K562 (cell line): ENCODE measurements around the gene PCDHA6.

Experiments used
- GATAD2B ChIP-seq: fragments of 450-650 bp; IDR thresholded peaks from 2 replicates; pipeline ENCODE4 v1.6.1; 2017; ENCODE audit warnings: mild to moderate bottlenecking, borderline replicate concordance
- ZNF174 ChIP-seq: fragments of 250-450 bp; sonication (Bioruptor Pico); IDR thresholded peaks from 2 replicates; pipeline ENCODE4 v1.4.0; 2020; ENCODE audit warnings: mild to moderate bottlenecking
- TF ChIP-seq, protein P1 (sequence below), 3 experiments: IDR thresholded peaks in 2 of 3; conservative IDR thresholded peaks in 1 of 3; 2 replicates each; pipeline ENCODE4 v1.5.1; 2011 to 2012; ENCODE audit warnings: low read length in 3 of 3, mild to moderate bottlenecking in 3 of 3, control low read depth in 2 of 3, improper control_type of control experiment in 1 of 3, inconsistent platforms in 1 of 3, low read depth in 1 of 3, mixed read lengths in 1 of 3, moderate library complexity in 1 of 3; ENCODE audit not compliant: insufficient read depth in 2 of 3

DNA sequence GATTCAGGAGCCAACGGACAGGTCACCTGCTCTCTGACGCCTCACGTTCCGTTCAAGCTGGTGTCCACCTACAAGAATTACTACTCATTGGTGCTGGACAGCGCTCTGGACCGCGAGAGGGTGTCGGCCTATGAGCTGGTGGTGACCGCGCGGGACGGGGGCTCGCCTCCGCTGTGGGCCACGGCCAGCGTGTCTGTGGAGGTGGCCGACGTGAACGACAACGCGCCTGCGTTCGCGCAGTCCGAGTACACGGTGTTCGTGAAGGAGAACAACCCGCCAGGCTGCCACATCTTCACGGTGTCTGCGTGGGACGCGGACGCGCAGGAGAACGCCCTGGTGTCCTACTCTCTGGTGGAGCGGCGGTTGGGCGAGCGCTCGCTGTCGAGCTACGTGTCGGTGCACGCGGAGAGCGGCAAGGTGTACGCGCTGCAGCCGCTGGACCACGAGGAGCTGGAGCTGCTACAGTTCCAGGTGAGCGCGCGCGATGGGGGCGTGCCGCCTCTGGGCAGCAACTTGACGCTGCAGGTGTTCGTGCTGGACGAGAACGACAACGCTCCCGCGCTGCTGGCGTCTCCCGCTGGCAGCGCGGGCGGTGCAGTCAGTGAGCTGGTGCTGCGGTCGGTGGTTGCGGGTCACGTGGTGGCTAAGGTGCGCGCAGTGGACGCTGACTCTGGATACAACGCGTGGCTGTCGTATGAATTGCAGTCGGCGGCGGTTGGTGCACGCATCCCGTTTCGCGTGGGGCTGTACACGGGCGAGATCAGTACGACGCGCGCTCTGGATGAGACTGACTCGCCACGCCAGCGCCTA, 29.6 kb downstream of the PCDHA6 start:
- no peak for TF ChIP-seq ZNF174 (CRISPR knock-in tag)
- TF ChIP-seq, protein P1, sequence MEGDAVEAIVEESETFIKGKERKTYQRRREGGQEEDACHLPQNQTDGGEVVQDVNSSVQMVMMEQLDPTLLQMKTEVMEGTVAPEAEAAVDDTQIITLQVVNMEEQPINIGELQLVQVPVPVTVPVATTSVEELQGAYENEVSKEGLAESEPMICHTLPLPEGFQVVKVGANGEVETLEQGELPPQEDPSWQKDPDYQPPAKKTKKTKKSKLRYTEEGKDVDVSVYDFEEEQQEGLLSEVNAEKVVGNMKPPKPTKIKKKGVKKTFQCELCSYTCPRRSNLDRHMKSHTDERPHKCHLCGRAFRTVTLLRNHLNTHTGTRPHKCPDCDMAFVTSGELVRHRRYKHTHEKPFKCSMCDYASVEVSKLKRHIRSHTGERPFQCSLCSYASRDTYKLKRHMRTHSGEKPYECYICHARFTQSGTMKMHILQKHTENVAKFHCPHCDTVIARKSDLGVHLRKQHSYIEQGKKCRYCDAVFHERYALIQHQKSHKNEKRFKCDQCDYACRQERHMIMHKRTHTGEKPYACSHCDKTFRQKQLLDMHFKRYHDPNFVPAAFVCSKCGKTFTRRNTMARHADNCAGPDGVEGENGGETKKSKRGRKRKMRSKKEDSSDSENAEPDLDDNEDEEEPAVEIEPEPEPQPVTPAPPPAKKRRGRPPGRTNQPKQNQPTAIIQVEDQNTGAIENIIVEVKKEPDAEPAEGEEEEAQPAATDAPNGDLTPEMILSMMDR (IDR thresholded peaks at IDR 0.05 in 2 of 3, conservative IDR thresholded peaks at IDR 0.05 in 1 of 3; ENCODE audit: insufficient read depth in 2 of 3, low read depth in 1 of 3, low read length in 3 of 3) = no peak
- no peak for TF ChIP-seq GATAD2B
